ENCODE data around the gene P4HA1.
A peak's percentile ranks its signal among the peaks of the same experiment; 100 is the strongest.
"Not testable (repeated sequence)": the region's sequence is repeated elsewhere in the genome, so short reads cannot be mapped to it uniquely, and the experiment has no call there.

The P4HA1 gene

DNA sequence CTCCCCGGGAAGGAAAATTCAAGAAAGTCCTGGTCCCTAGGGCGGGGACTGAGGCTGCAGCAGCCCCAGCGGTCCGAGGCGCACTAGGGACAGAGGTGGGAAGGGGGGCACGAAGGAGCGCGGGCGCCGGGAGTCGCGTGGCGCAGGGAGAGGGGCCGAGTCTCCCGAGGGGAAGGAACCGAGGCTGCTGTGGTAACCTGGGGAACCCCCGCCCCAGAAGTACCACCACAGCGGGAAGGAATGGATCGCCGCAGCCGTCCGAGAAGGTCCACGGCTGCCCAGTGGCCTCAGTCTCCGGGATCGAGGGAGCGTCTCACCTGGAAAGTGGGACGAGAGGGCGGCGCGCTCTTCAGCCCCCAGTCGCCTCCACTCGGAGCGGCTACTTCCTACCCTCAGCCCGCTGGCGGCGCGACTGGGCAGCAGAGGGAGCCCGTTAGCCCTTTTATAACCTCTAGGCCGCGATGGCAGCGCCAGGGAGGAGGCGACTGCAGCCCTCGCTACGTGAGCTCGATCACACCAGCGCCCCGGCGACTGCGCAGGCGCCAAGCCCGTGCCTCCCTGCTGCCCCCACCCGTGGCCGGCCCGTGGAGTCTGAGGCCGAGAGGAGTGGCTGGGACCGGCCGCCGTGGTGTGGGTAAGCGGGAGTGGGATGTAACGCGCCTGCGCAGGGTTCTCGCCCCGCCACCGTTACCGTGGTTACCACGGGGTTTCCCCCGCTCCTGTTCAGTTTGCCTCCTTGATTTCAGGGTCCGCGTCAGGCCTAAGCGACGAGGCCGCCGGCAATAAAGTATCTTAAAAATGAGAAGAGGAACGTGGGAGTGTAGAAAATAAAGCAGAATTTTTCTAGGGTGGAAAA lies at the start of gene P4HA1:
P4HA1 (minus strand) TSS at position 418 of the 856 bp plus-strand sequence. CDS start 21,983 bp downstream, outside the sequence.
- DNase-seq = peak; percentile 82 to 89

DNA sequence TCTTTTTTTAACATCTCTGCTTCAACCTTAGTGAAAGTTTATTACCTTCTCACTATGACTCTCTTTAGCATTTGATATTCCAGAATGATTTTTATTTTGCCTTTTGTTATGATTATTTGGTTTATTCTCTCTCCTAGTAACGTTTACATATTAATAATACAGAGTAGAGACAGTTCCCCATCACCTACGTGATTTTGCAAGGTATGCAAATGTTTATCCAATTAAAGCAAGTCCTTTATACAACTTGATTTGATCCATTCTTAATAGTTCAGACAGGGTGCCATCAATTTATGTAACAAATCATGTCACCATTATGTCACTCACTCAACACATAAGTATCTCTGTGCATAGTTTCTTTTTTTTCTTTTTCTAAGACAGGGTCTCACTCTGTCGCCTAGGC lies 44.9 kb upstream of the P4HA1 start:
- DNase-seq = no peak

DNA sequence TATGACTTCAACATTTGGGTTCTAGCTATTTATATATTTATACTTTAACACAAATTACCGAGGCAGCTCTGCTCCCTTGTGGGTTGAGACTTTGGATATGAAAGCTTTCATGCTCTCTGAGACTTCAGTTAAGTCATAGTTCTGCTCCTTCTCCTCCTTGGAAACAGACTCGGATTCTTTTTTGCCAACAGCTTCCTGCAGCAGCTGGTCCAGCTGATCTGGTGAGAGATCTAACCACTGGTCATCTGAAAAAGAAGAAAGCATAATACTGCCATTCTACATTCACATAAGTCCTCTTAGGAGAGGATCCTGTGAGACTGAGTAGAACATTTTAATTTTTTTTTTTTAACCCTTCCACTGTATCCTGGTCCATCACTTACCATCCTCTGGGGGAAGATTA lies 42.6 kb upstream of the P4HA1 start:
- no peak for DNase-seq

GRCh38 chr10:73136627-73137026 lies 40.0 kb upstream of the P4HA1 start:
- no peak for DNase-seq

DNA sequence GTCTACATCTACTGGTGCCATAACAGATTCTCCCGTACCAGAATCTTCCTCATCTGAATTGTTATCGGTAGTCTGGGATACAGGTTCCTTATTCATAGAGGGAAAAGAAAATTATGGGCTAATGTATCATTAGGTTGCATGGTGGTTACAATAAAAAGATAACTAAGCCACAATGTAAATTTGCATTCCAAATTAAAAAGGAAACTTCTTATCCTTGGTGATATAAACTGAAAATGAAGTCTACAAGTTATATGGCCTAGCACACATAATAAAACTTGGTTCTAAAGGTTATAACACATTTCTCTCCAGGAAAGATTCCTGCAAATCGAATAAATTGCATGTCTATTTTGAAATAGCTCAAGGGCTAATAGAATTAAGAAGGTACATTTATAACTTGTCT lies 38.1 kb upstream of the P4HA1 start:
- DNase-seq = no peak

DNA sequence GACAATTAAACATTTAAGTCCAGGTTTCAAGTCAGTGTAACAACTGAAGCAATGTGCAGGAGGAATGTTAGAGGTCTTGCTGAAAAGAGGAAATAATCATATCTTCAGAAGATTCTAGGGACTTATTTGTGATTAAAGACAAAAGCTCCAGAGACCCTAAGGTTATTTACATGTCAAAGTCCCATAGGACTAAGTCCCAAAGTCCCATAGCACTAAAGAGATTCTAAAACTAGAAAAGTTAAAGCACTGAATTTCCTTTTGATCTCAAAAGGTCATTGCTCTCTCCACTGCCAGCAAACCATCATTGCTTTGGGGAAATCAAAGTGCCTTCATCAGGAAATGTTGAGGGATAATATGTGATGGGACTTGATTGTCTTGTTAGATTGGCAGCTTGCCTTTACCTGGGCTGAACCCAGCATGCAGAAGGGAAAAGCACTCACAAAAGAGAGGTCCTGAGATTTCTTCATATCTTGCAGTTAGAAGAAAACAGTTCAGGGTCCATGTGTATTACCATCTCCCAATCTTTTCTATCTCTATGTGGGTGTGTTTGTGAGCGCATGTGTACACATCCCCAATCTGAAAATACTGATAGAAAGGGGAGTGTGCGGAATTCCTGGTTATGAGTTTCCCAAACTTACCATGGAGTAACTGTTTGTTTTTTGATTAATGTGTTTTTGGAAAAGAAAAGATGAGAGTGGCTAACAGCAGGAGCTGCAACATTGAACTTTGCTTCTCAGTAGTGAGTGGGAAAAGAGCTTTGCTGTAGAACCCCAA lies 35.4 kb upstream of the P4HA1 start:
- no peak for DNase-seq

DNA sequence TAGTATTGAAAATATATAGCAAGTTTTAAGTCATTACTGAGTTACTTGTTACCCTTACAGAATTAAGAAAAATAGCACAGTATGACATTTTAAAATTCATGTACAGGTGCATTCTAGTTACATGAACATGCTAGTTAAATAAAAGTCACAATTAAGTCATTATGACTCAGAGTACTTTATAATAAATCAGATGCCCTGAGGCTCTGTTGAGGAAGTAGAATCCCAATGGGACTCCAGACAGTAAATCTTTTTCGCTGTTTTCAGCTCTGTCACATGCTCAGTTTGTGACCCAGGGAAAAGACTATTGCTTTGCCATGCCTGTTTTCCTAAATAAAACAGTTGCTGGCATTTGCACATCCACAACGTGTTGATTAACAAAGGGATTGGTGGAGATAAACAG lies 34.6 kb upstream of the P4HA1 start:
- DNase-seq = no peak

DNA sequence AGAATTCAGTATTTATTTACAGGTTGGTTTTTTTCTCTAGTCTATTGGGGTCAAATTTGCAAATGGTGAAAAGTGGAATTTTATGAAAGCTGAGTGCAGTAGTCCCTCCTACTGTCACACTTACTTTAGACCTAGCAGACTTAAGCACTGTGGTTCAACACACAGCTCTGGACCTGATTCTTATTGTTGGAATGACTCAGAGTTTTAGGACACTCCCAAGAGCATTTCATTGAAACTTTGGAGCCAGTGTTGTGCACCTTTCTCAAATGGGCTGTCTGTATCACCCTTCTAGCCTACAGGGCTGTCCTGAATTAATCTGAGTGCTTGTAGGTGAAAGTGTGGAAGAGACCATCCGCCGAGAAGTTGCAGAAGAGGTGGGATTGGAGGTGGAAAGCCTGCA lies 29.7 kb upstream of the P4HA1 start:
- no peak for DNase-seq

- DNase-seq = no peak
Observed at GRCh38 chr10:73119952-73120351, 23.3 kb upstream of the P4HA1 start.

- DNase-seq = no peak
Observed at GRCh38 chr10:73119457-73119856, 22.8 kb upstream of the P4HA1 start.

GRCh38 chr10:73117976-73118743 lies 21.5 kb upstream of the P4HA1 start:
- DNase-seq = no peak

GRCh38 chr10:73116017-73116416 lies 19.4 kb upstream of the P4HA1 start:
- DNase-seq = no peak

DNA sequence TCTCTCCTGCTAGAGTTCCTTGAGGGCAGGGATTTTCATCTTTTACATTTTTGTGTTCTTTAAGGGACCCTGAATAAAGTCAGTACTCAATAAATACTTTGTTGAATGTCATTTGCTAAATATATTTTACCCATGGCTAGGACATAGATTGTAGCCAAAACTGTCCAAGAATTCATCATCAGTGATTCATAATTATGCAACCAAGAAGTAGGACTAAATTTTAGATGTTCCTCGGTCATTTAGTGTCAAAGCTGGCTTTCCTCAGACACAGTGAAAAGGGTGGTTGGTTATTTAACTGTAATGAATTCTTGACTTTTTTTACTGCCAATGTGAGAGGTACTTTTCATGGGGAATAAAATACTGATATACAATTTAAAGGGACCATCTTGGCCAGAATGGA lies 16.9 kb upstream of the P4HA1 start:
- no peak for DNase-seq

DNA sequence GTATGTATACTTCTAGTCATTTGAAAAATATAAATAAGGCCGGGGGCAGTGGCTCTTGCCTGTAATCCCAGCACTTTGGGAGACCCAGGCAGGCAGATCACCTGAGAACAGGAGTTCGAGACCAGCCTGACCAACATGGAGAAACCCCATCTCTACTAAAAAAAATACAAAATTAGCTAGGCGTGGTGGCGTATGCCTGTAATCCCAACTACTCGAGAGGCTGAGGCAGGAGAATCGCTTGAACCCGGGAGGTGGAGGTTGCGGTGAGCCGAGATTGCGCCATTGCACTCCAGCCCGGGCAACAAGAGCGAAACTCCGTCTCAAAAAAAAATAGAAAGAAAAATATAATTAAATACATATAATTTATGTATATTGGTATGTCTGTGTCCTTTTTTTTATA lies 15.4 kb upstream of the P4HA1 start:
- not testable (repeated sequence) for DNase-seq

DNA sequence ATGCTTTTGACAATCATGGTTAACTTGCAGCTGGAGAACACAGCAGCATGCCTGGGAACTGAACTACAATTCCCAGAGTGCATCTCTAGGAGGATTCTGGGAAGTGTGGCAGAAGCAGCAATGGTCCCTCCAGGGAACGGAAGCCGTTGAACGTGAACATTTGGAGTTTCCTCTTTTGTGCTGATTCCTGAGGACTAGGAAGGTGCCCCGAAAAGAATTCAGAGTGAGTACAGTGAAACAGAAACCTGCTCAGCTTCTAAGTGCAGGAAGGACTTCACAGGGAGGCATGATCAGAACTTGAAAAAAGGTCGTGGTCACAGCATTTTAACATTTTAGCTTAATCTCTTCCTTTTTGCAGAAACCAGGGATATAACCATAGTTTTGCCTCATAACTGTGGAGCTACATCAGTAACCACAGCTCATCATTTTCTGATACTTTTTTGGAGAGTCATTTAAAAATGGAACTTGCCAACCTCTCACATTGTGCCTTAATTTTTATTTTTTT lies 13.7 kb upstream of the P4HA1 start, which contains the start of gene NUDT13:
NUDT13 (plus strand) TSS at position 111 of the 505 bp plus-strand sequence. CDS start 3,911 bp downstream, outside the sequence.
- DNase-seq = peak in 1 of 2 experiments; percentile 39

GRCh38 chr10:73109248-73109652 lies 12.6 kb upstream of the P4HA1 start:
- DNase-seq = not testable (repeated sequence)

GRCh38 chr10:73106301-73106700 lies 9.6 kb upstream of the P4HA1 start:
- no peak for DNase-seq

GRCh38 chr10:73099141-73099540 lies 2.5 kb upstream of the P4HA1 start:
- DNase-seq = no peak

DNA sequence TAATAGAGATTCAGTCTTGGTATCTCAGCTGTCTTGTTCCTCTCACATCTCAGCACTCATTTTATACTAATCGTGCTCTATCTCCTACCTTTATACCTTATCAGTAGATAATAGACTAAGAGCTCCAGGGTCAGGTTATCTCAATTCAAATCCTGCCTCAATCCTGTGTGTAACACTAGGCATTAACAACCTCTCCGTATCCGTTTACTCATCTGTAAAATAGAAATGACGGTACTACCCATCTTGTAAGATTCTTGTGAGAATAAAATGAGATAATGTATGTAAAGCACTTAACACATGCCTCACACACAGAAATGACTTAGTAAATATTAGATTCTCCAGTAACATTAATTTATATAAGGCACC lies 622 bp upstream of the P4HA1 start:
- DNase-seq = no peak

DNA sequence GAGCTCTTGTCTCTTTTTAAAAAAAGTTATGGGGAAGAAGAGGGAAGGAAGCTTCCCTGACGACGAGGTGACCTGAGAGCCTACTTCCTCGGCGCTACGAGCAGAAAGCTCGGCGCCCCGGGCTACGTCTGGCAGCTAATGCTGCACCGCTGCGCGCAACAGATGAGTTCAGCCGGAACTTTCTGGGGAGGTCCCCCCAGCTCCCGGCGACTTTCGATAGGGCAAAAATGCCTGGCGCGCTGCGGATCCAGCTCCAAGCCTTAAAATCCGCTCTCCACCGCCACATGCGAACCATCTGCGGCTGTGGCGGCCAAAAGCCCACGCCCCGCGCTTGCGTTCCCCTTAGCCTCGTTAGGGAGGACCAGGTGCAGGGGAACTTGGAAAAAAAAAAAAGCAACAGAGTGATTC lies 621 bp downstream of the P4HA1 start:
- peak; percentile 4 to 16 for DNase-seq

GRCh38 chr10:73095481-73096021 lies 1.1 kb downstream of the P4HA1 start:
- peak in 1 of 2 experiments; percentile 14 for DNase-seq

DNA sequence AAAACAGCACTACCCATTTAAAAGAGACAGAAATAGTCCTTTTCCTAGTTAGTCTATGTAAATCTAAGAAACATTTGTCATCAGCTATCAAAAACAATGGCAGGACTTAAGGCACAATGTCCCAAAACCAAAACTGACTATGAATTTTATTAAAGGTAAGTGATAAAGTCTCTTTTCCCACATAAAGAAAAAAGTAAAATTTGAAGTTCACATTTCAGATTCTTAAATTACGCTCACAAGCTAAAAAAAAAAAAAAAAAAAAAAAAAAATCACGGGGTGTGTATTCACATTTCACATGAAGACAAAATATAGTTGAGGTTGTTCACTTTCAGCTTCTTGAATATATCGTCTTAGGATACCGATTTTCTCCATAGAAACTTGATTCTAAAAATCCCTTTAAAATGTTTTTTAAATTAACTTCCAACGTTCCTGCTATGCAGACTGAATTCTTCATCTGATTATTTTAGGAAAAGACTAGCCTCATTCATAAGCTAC lies 1.6 kb downstream of the P4HA1 start:
- DNase-seq = no peak

All from NCI-H524 (cell line).